Activated CD4-positive, alpha-beta T cell treated with anti-CD3 and anti-CD28 coated beads, Interleukin-2, amount 10 ng/mL, durations not matched to agents 7 days and 5 days (primary cell): ENCODE results near the gene WDR53. TPM values are rescaled to one million over a fixed set of nuclear protein-coding genes. Genes with fewer than 3 reads are reported as not detected.
"Not testable (repeated sequence)": the region's sequence is repeated elsewhere in the genome, so short reads cannot be mapped to it uniquely, and the experiment has no call there.

Experiments
- CTCF ChIA-PET: fragments of 350-600 bp; sonication (Branson Sonifier 250); formaldehyde crosslinking; loops from one replicate; lab custom pipeline; 2021; ENCODE audit warnings: antibody characterized with exemption; lab: Charles Lee
- POLR2A ChIA-PET: fragments of 350-600 bp; sonication (Branson Sonifier 250); formaldehyde crosslinking; loops from one replicate; lab custom pipeline; 2021; ENCODE audit warnings: antibody characterized with exemption; lab: Charles Lee
- DNase-seq: peaks from one replicate; pipeline ENCODE4 v3.0.0-alpha.2; 2020
- H3K27ac Mint-ChIP-seq: one replicate; pipeline ENCODE4 v1.8.0; 2021; ENCODE audit warnings: mild to moderate bottlenecking, moderate library complexity, mixed read lengths
- H3K27me3 Mint-ChIP-seq: one replicate; pipeline ENCODE4 v1.8.0; 2021; ENCODE audit warnings: mixed read lengths
- H3K36me3 Mint-ChIP-seq: one replicate; pipeline ENCODE4 v1.8.0; 2021; ENCODE audit warnings: low read depth, mixed read lengths
- H3K4me1 Mint-ChIP-seq: one replicate; pipeline ENCODE4 v1.8.0; 2021; ENCODE audit warnings: mixed read lengths
- H3K4me3 Mint-ChIP-seq: one replicate; pipeline ENCODE4 v1.8.0; 2021; ENCODE audit warnings: mild to moderate bottlenecking, moderate library complexity, mixed read lengths
- H3K9me3 Mint-ChIP-seq: one replicate; pipeline ENCODE4 v1.8.0; 2021; ENCODE audit warnings: mixed read lengths
- total RNA-seq, 2 experiments: library from RNA; stranded (reverse); gene quantifications; one replicate each; pipeline ENCODE4 v1.2.3, GENCODE V29; 2021

The WDR53 gene
- total RNA-seq = 10 to 100 TPM; 19.5 to 24.8 TPM

GRCh38 chr3:196568246-196569002, at the start of gene WDR53, which contains the start of gene FBXO45:
WDR53 (minus strand) TSS chr3:196568554; CDS start chr3:196561475, 7,079 bp downstream.
FBXO45 (plus strand) TSS chr3:196568660; CDS start chr3:196568985, 325 bp downstream.
- peak within 1 kb of the TSS; percentile 96 for H3K4me3 Mint-ChIP-seq
- CTCF ChIA-PET = interaction anchor here (0.6 to 2.1 kb wide), 11 partner anchors 10 to 114 kb away, joined by 3 to 7 read pairs (median 3); no protein-coding TSS in a partner anchor
- peak within 1 kb of the TSS; percentile 98 for H3K27ac Mint-ChIP-seq
- H3K36me3 Mint-ChIP-seq = peaks cover 25% of the 10 kb centered on the region
- H3K4me1 Mint-ChIP-seq = peaks cover 53% of the 10 kb centered on the region
- peak; percentile 96 for DNase-seq
- POLR2A ChIA-PET = interaction anchor here (0.9 kb wide), 1 partner anchor 67 kb away, joined by 4 read pairs; no protein-coding TSS in a partner anchor
- H3K9me3 Mint-ChIP-seq = no peaks in the 10 kb centered on the region
- no peaks in the 10 kb centered on the region for H3K27me3 Mint-ChIP-seq

GRCh38 chr3:196617256-196617655, 48.9 kb upstream of the WDR53 start:
- peaks cover 53% of the 10 kb centered on the region for H3K4me1 Mint-ChIP-seq
- H3K4me3 Mint-ChIP-seq = no peak overlapping the region
- no peak for DNase-seq
- H3K36me3 Mint-ChIP-seq = no peaks in the 10 kb centered on the region
- ChIA-PET CTCF (interaction anchor here (0.9 to 1.6 kb wide), 4 partner anchors 8 to 88 kb away, joined by 3 to 7 read pairs (median 6); partner anchors contain the start of gene NRROS), POLR2A (no interaction called here)
- H3K9me3 Mint-ChIP-seq = no peaks in the 10 kb centered on the region
- H3K27me3 Mint-ChIP-seq = no peaks in the 10 kb centered on the region
- H3K27ac Mint-ChIP-seq = no peak overlapping the region

- peaks cover 57% of the 10 kb centered on the region for H3K4me1 Mint-ChIP-seq
- POLR2A ChIA-PET = interaction anchor here (0.7 kb wide), 1 partner anchor 12 kb away, joined by 4 read pairs; no protein-coding TSS in a partner anchor
- H3K27ac Mint-ChIP-seq, H3K27me3 Mint-ChIP-seq, DNase-seq, H3K9me3 Mint-ChIP-seq, H3K36me3 Mint-ChIP-seq, H3K4me3 Mint-ChIP-seq: not testable (repeated sequence)
- CTCF ChIA-PET = interaction anchor here (0.5 to 0.9 kb wide), 4 partner anchors 12 to 461 kb away, joined by 3 to 4 read pairs (median 3); no protein-coding TSS in a partner anchor
Measured at GRCh38 chr3:196615234-196615633, 46.9 kb upstream of the WDR53 start.

GRCh38 chr3:196611761-196612483, 43.6 kb upstream of the WDR53 start:
- CTCF ChIA-PET = interaction anchor here (1.2 to 4.8 kb wide), 4 partner anchors 10 to 74 kb away, joined by 4 to 40 read pairs (median 6); partner anchors contain the start of gene NRROS
- Mint-ChIP-seq H3K27ac (peak overlapping the region; percentile 91), H3K9me3 (peaks cover 2% of the 10 kb centered on the region), H3K4me1 (peaks cover 53% of the 10 kb centered on the region), H3K36me3 (no peaks in the 10 kb centered on the region), H3K4me3 (peak overlapping the region; percentile 56), H3K27me3 (no peaks in the 10 kb centered on the region)
- POLR2A ChIA-PET = interaction anchor here (0.6 kb wide), 1 partner anchor 17 kb away, joined by 3 read pairs; no protein-coding TSS in a partner anchor
- peak; percentile 33 for DNase-seq

- peak overlapping the region; percentile 60 for H3K4me3 Mint-ChIP-seq
- POLR2A ChIA-PET = interaction anchor here (1.6 kb wide), 2 partner anchors 22 to 75 kb away, joined by 3 to 9 read pairs; no protein-coding TSS in a partner anchor
- H3K4me1 Mint-ChIP-seq = peaks cover 50% of the 10 kb centered on the region
- CTCF ChIA-PET = interaction anchor here (0.7 to 4.8 kb wide), 30 partner anchors 8 to 332 kb away, joined by 3 to 40 read pairs (median 4); partner anchors contain the start of genes CEP19, FBXO45, NCBP2 and NRROS
- H3K27me3 Mint-ChIP-seq = no peaks in the 10 kb centered on the region
- no peaks in the 10 kb centered on the region for H3K36me3 Mint-ChIP-seq
- peaks cover 2% of the 10 kb centered on the region for H3K9me3 Mint-ChIP-seq
- H3K27ac Mint-ChIP-seq = peak overlapping the region; percentile 88
- DNase-seq = no peak
Measured at GRCh38 chr3:196609805-196610515, 41.6 kb upstream of the WDR53 start.

- ChIA-PET CTCF (interaction anchor here (0.7 to 4.8 kb wide), 29 partner anchors 9 to 333 kb away, joined by 3 to 40 read pairs (median 5); partner anchors contain the start of genes CEP19, FBXO45, NCBP2 and NRROS), POLR2A (interaction anchor here (1.6 kb wide), 2 partner anchors 22 to 76 kb away, joined by 3 to 9 read pairs; no protein-coding TSS in a partner anchor)
- H3K4me1 Mint-ChIP-seq = peaks cover 54% of the 10 kb centered on the region
- H3K36me3 Mint-ChIP-seq = no peaks in the 10 kb centered on the region
- H3K27ac Mint-ChIP-seq = peak overlapping the region; percentile 88
- no peaks in the 10 kb centered on the region for H3K27me3 Mint-ChIP-seq
- DNase-seq = peak; percentile 97
- peaks cover 2% of the 10 kb centered on the region for H3K9me3 Mint-ChIP-seq
- peak overlapping the region; percentile 60 for H3K4me3 Mint-ChIP-seq
Measured at GRCh38 chr3:196609343-196609775, 41.0 kb upstream of the WDR53 start.

- DNase-seq = no peak
- peak overlapping the region; percentile 82 for H3K27ac Mint-ChIP-seq
- peaks cover 53% of the 10 kb centered on the region for H3K4me1 Mint-ChIP-seq
- no peaks in the 10 kb centered on the region for H3K36me3 Mint-ChIP-seq
- no peak overlapping the region for H3K4me3 Mint-ChIP-seq
- peaks cover 2% of the 10 kb centered on the region for H3K9me3 Mint-ChIP-seq
- POLR2A ChIA-PET = interaction anchor here (1.6 kb wide), 1 partner anchor 76 kb away, joined by 3 read pairs; no protein-coding TSS in a partner anchor
- CTCF ChIA-PET = interaction anchor here (0.9 to 4.8 kb wide), 17 partner anchors 9 to 332 kb away, joined by 3 to 40 read pairs (median 7); partner anchors contain the start of genes FBXO45 and WDR53
- H3K27me3 Mint-ChIP-seq = no peaks in the 10 kb centered on the region
Measured at GRCh38 chr3:196608693-196609092, 40.3 kb upstream of the WDR53 start.

GRCh38 chr3:196604548-196604947, 36.2 kb upstream of the WDR53 start:
- H3K4me3 Mint-ChIP-seq = no peak overlapping the region
- peaks cover 25% of the 10 kb centered on the region for H3K4me1 Mint-ChIP-seq
- peaks cover 2% of the 10 kb centered on the region for H3K9me3 Mint-ChIP-seq
- CTCF ChIA-PET = interaction anchor here (0.6 to 2.3 kb wide), 6 partner anchors 11 to 80 kb away, joined by 3 to 8 read pairs (median 4); no protein-coding TSS in a partner anchor
- H3K36me3 Mint-ChIP-seq = no peaks in the 10 kb centered on the region
- no peaks in the 10 kb centered on the region for H3K27me3 Mint-ChIP-seq
- peak; percentile 75 for DNase-seq
- H3K27ac Mint-ChIP-seq = no peak overlapping the region
- POLR2A ChIA-PET = no interaction called here

GRCh38 chr3:196603683-196604082, 35.3 kb upstream of the WDR53 start:
- no peaks in the 10 kb centered on the region for H3K36me3 Mint-ChIP-seq
- H3K4me1 Mint-ChIP-seq = peaks cover 16% of the 10 kb centered on the region
- no peak overlapping the region for H3K4me3 Mint-ChIP-seq
- DNase-seq = no peak
- CTCF ChIA-PET = interaction anchor here (0.5 to 2.3 kb wide), 6 partner anchors 14 to 185 kb away, joined by 3 to 8 read pairs (median 3); no protein-coding TSS in a partner anchor
- POLR2A ChIA-PET = no interaction called here
- no peaks in the 10 kb centered on the region for H3K27me3 Mint-ChIP-seq
- H3K27ac Mint-ChIP-seq = no peak overlapping the region
- peaks cover under 1% of the 10 kb centered on the region for H3K9me3 Mint-ChIP-seq

GRCh38 chr3:196602673-196603072, 34.3 kb upstream of the WDR53 start:
- Mint-ChIP-seq H3K36me3 (no peaks in the 10 kb centered on the region), H3K27ac (no peak overlapping the region), H3K9me3 (no peaks in the 10 kb centered on the region), H3K27me3 (peaks cover 7% of the 10 kb centered on the region), H3K4me1 (peaks cover 22% of the 10 kb centered on the region), H3K4me3 (no peak overlapping the region)
- no peak for DNase-seq
- POLR2A ChIA-PET = no interaction called here
- CTCF ChIA-PET = interaction anchor here (0.7 to 1.1 kb wide), 2 partner anchors 13 to 75 kb away, joined by 3 read pairs; no protein-coding TSS in a partner anchor

GRCh38 chr3:196600359-196600758, 32.0 kb upstream of the WDR53 start:
- peaks cover 22% of the 10 kb centered on the region for H3K4me1 Mint-ChIP-seq
- ChIA-PET POLR2A (no interaction called here), CTCF (interaction anchor here (2.1 to 3.6 kb wide), 2 partner anchors 9 to 15 kb away, joined by 4 to 13 read pairs; no protein-coding TSS in a partner anchor)
- no peaks in the 10 kb centered on the region for H3K9me3 Mint-ChIP-seq
- no peaks in the 10 kb centered on the region for H3K36me3 Mint-ChIP-seq
- H3K4me3 Mint-ChIP-seq = no peak overlapping the region
- H3K27ac Mint-ChIP-seq = no peak overlapping the region
- DNase-seq = no peak
- peaks cover 17% of the 10 kb centered on the region for H3K27me3 Mint-ChIP-seq
